GM18951 (cell line): Measurements from ENCODE around the gene GCA.

Source experiments
- POLR2A ChIP-seq: IDR thresholded peaks from 4 replicates; pipeline ENCODE4 v1.6.1; 2011; ENCODE audit warnings: mild to moderate bottlenecking; ENCODE audit not compliant: insufficient read length, insufficient read depth; ENCODE audit errors: extremely low read depth
- in situ Hi-C: fragments of 300-500 bp; cut with MboI; formaldehyde crosslinking; loops from one replicate; pipeline ENCODE4 v1.12.0; 2022; ENCODE audit warnings: low sequenced_read_pairs, mixed read lengths, inconsistent platforms; ENCODE audit not compliant: unreplicated experiment

Gene GCA

DNA sequence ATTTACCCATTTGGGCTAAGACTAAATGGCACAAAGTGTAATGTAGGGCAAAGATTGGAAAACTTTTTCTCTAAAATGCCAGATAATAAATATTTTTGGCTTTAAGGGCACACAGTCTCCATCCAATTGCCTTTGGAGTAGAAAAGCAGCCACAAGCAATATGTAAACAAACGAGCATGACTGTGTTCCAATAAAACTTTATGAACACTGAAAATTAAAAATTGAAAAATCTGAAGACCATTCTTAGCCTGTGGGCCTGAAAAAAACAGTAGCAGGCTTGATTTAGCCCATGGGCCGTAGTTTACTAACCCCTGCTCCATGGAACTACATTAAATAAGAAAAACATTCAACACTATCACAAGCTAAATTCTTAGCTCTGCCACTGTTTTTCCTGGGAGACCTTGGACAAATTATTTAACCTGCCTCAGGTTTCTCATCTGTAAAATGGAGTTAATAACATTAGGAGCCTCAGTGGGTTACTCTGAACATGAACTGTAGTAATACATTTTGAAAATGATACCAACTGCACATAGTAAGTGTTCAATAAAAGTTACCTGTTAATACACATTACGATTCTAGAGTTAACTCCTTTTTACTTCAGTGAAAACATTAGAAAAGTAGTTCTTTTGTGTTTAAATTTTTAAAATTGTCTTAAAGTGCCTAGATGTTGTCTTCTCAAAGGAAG, 26.7 kb upstream of the GCA start:
- no peak for TF ChIP-seq POLR2A
- in situ Hi-C loops, result no loop called here

DNA sequence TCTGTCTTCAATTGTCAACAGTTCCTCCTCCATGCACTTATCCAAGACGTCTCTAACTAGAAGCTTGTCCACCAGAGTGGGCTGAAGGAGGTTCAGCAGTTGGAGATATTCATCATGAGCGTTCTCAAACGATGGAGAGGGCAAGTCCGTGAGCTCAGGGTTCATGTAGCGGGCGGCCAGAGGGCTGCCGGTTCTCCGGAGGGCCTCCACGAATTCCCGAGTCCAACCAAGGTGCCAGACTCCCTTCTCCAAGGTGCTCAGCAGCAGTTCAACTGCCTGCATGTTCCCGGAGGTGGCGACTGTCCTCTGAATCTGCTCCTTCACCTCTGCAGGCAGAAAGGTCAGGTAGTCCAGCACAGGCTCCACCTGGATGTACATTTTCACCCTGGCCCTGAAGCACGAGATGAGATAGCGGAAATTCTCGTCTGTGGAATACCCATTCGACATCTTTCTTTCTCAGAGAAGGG, 26.0 kb upstream of the GCA start:
- in situ Hi-C loops, result no loop called here

DNA sequence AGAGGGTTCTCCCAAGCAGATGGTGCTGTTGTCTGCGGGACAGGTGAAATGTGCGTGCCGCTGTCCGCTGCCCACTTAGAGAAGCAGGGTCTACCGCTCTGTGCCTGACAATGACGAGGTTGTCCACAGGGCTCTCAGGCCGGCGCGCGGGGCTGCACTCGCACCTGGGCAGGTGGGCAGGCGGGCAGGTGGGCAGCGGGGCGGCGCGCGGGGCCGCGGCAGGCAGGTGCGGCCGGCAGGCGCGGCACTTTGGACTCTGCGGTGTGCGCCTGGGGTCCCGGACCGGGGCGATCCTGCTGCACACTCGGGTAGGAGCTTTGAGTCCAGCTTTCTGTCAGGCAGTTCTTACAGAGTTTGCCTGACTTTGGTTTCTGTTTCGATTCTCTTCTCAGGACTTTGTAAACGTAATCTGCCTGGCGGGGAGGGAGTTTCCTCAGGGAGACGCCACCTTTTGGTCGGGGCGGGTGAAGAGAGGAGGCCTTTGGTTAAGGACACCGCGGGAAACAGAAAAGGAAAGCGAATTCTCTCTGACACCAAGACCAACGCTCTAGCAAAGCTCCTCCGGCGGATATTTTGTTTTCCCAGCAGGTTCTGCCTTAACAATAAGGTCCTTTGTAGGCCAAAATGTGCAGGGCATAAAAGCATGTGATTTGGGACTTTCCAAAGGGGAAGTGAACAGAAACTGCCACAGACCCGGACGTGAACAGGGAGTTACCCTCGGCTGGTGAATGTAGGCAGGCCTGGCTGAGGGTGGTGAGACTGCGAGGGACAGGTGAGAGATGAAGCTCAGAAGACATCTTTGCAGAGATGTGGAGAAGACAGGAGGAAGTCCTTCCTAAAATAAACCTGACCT, 25.4 kb upstream of the GCA start, which contains the start of gene IFIH1:
Gene IFIH1, minus strand, starts transcription at position 357 of the 853 bp plus-strand sequence. CDS start 377 bp downstream, outside the sequence.
- peak; percentile 59 for TF ChIP-seq POLR2A
- in situ Hi-C loops, result no loop called here

More for the DNA sequence above, 26.0 kb upstream of the GCA start:
- no peak for TF ChIP-seq POLR2A

DNA sequence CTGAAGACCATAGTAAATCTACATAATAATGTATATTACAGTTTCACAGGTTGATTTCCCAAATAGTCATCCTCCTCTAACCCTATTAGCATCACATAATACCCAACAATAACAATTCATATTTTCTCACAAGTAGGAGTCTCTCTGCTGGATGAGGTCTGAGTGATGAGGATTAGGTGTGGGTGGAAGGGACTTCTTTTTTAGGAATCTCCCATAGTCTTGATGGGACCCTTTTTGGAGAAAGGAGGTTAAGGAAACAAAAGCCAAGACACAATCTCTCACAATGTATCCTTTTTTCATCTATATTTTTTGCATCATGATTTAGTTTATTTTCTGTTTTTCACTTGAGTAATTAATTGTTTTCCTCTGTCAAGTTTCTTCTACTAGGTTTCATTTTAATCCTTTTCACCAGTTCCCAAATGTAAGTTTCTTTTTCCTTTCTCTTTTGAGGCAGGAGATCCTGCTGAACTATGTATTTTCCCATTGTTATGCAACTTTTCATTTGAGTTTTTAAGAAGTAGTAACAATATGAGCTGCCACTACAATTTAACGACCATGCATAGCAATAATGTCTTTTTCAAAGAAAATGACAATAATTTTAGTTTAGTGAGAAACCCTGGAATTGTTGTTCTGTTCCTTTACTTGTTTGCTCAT, 22.9 kb upstream of the GCA start:
- in situ Hi-C loops, result no loop called here
- TF ChIP-seq POLR2A, result no peak

DNA sequence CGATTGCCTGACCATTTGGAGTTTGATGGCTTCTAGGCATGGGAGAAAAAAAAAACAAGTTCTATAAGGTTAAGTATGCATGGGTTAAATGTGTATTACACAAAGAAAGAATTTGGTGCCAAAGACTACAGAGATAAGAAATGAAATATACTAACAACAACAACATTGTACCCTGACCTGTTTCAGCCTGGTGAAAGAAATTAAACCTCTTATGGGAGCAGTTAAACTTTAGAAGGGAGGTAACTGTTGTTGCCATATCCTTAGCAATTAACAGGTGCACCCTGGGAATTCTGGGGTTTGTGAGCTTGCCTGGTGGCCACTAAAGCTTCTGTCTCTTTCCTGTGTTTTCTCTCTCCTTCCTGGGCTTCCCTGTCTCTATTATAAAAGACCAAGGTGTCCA, 19.0 kb upstream of the GCA start:
- no peak for TF ChIP-seq POLR2A
- in situ Hi-C loops, result no loop called here

- no peak for TF ChIP-seq POLR2A
- in situ Hi-C loops, result no loop called here
Observed at GRCh38 chr2:162327134-162327769, 16.7 kb upstream of the GCA start.

DNA sequence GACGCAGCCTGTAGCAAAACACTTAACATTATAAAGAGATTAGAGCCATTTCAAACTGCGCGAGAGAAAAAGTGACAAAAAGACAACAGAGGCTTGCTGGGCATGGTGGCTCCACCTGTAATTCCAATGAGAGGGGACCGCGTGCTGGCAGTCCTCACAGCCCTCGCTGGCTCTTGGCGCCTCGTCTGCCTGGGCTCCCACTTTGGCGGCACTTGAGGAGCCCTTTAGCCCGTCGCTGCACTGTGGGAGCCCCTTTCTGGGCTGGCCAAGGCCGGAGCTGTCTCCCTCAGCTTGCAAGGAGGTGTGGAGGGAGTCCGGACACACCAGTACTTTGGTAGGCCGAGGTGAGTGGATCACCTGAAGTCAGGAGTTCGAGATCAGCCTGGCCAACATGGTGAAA, 16.1 kb upstream of the GCA start:
- TF ChIP-seq POLR2A, result no peak
- in situ Hi-C loops, result no loop called here

DNA sequence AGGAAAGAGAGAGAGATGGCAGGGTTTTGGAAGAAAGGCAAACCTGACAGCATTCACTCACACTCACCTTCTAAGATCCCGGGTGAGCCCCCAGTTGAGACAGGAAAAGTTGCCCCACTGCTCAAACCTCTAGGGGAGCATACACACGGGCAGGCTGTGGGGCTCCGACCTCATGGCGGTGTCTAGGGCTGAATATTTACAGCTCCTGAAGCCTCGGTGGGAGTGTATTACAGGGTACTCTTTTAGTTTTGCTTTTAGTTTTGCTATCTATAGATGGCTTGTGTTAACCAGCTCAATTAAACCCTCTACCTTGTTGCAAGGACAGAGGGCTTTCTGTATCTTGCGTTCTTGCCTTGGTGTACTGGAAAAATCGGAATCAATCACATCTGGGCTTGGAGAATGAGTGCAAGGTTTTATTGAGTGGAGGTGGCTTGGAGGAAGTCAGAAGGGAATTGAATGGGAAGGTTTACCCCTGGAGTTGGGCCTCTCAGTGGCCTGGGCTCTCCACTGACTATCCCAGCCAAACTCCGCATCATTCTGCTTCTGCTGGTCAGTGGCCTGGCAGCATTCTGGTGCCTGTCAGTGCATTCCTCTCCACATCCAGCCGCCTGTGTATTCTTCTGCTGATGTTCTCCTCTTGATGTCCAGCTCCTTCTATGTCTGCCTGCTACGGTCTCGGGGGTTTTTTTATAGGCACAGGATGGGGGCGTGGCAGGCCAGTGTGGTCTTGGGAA, 15.3 kb upstream of the GCA start:
- in situ Hi-C loops, result no loop called here
- TF ChIP-seq POLR2A, result no peak

DNA sequence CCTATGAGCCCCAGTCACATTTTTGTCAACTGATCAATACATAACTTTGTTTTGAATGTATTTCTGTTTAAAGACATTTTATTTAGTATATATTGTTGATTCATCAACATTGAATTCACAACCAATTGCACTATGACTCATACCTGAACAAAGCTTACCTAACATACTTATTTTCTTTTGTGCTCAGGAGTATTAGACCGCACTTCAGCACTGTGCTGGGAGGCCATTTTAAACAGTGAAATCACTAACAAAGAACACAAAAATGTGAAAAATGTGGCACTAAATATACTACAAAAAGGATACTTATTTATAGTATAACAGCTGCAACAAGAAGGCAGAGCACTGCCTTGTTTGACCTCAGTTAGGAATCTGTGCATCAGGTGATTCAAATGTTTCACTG, 13.1 kb upstream of the GCA start:
- no peak for TF ChIP-seq POLR2A

GRCh38 chr2:162333968-162334367, 10.0 kb upstream of the GCA start:
- in situ Hi-C loops, result no loop called here
- no peak for TF ChIP-seq POLR2A

More for the DNA sequence above, 13.1 kb upstream of the GCA start:
- in situ Hi-C loops, result no loop called here

DNA sequence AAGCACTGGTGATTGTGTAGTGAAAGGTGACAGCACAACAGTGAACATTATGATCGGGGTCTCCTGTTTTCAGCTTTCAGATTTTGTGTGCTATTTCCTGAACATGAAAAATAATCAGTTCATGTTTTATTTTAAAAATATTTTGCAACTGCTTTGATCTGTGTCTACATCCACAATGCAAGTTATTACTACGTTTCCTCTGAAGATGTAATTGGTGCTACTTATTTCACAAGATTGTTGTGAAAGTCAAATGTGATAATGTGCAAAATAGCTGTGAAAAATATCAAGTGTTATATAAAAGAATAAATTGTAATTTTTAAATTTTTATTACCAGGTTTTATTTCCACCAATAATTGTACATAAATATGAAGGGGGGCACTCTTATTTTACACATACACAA, 6.1 kb upstream of the GCA start:
- in situ Hi-C loops, result no loop called here
- no peak for TF ChIP-seq POLR2A

- in situ Hi-C loops, result no loop called here
Observed at GRCh38 chr2:162340822-162341221, 3.1 kb upstream of the GCA start.

More at GRCh38 chr2:162340822-162341221, 3.1 kb upstream of the GCA start:
- TF ChIP-seq POLR2A, result no peak
